HUDEP-2 (cell line): ENCODE results near the gene LHPP.

ENCODE experiments used
- DNase-seq, 76 experiments: peaks; one replicate each; lab custom pipeline; 2025; ENCODE audit not compliant: unreplicated experiment in 76 of 76; lab: John Stamatoyannopoulos, UW

The LHPP gene

GRCh38 chr10:124636271-124636995 lies 174.8 kb downstream of the LHPP start:
- DNase-seq, result no peak

- no peak for DNase-seq
These were observed 175.6 kb downstream of the LHPP start for GRCh38 chr10:124637091-124637700.

GRCh38 chr10:124637746-124638145 lies 176.1 kb downstream of the LHPP start:
- DNase-seq, result no peak

- DNase-seq, result no peak
These were observed 177.6 kb downstream of the LHPP start for GRCh38 chr10:124639206-124639605.

GRCh38 chr10:124639646-124640045 lies 178.0 kb downstream of the LHPP start:
- no peak for DNase-seq

GRCh38 chr10:124640056-124640455 lies 178.4 kb downstream of the LHPP start:
- DNase-seq, result no peak

- peak in 65 of 76 experiments; percentile 25 to 81 (median 57) for DNase-seq
These were observed 179.1 kb downstream of the LHPP start for GRCh38 chr10:124640538-124641231.

- peak in 75 of 76 experiments; percentile 62 to 96 (median 87) for DNase-seq
These were observed 179.9 kb downstream of the LHPP start for GRCh38 chr10:124641282-124642087.

- DNase-seq, result peak in 70 of 76 experiments; percentile 5 to 82 (median 58)
These were observed 180.6 kb downstream of the LHPP start for GRCh38 chr10:124642088-124642710.

- no peak for DNase-seq
These were observed 181.8 kb downstream of the LHPP start for GRCh38 chr10:124643330-124644009.

GRCh38 chr10:124644236-124644635 lies 182.6 kb downstream of the LHPP start:
- DNase-seq, result no peak

- DNase-seq, result peak in 1 of 76 experiments; percentile 4
These were observed 183.3 kb downstream of the LHPP start for GRCh38 chr10:124644771-124645415.

- DNase-seq, result no peak
These were observed 184.0 kb downstream of the LHPP start for GRCh38 chr10:124645467-124646095.

GRCh38 chr10:124646483-124647352 lies 185.1 kb downstream of the LHPP start:
- peak in 61 of 76 experiments; percentile 7 to 67 (median 41) for DNase-seq

GRCh38 chr10:124647421-124648130 lies 186.0 kb downstream of the LHPP start:
- peak in 69 of 76 experiments; percentile 5 to 81 (median 59) for DNase-seq

GRCh38 chr10:124648131-124648475 lies 186.5 kb downstream of the LHPP start:
- DNase-seq, result no peak

GRCh38 chr10:124648738-124649137 lies 187.1 kb downstream of the LHPP start:
- peak in 56 of 76 experiments; percentile 4 to 79 (median 32) for DNase-seq
